HL-60 (cell line): Measurements from ENCODE around the gene TACO1.
A peak's percentile ranks its signal among the peaks of the same experiment; 100 is the strongest.

Experiments
- DNase-seq, 2 experiments: peaks; one replicate each; pipeline ENCODE4 v3.0.0-alpha.2; 2010 to 2020; ENCODE audit warnings: low read depth in 1 of 2, low spot score in 1 of 2
- H3K27ac ChIP-seq: fragments of 250-450 bp; sonication (Bioruptor Pico); replicated peaks from 2 replicates; pipeline ENCODE4 v1.5.1; 2020; ENCODE audit warnings: mild to moderate bottlenecking, moderate library complexity
- H3K27me3 ChIP-seq: fragments of 250-450 bp; sonication (Bioruptor Pico); 2 replicates; pipeline ENCODE4 v1.5.1; 2021; ENCODE audit warnings: mild to moderate bottlenecking, moderate library complexity; ENCODE audit not compliant: insufficient read depth, poor library complexity, severe bottlenecking
- H3K4me3 ChIP-seq: replicated peaks from 2 replicates; pipeline ENCODE4 v1.5.1; 2011; ENCODE audit warnings: mild to moderate bottlenecking, control low read depth, low read length; ENCODE audit not compliant: insufficient read depth
- GABPA ChIP-seq: IDR thresholded peaks from 2 replicates; pipeline ENCODE4 v1.6.1; 2012; ENCODE audit warnings: low read depth
- POLR2AphosphoS5 ChIP-seq: IDR thresholded peaks from 2 replicates; pipeline ENCODE4 v1.6.1; 2012; ENCODE audit warnings: low read depth
- SPI1 ChIP-seq: IDR thresholded peaks from 2 replicates; pipeline ENCODE4 v1.6.1; 2012; ENCODE audit warnings: low read depth, mild to moderate bottlenecking, borderline replicate concordance
- TF ChIP-seq, protein P1 (sequence below): IDR thresholded peaks from one replicate; pipeline ENCODE4 v1.5.1; 2011; ENCODE audit warnings: low read length, control low read depth, inconsistent platforms; ENCODE audit not compliant: insufficient read depth
- TF ChIP-seq, protein P2 (sequence below): IDR thresholded peaks from 2 replicates; pipeline ENCODE4 v1.6.1; 2012; ENCODE audit warnings: low read depth; ENCODE audit not compliant: insufficient replicate concordance

TACO1 gene

DNA sequence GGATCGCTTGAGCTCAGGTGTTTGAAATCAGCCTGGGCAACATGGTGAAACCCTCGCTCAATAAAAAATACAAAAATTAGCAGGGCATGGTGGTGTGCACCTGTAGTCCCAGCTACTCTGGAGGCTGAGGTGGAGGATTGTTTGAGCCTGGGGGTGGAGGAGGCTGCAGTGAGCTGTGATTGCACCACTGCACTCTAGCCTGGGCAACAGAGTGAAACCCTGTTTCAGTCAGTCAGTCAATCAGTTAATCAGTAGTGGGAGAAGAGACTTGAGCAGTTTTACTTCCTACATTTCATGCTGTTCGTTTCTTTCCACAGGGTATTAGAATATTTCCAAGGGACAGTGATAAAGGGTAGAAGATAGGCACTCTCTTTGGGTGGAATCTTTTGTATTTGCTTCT, 30.4 kb downstream of the TACO1 start:
- H3K27ac ChIP-seq: no peak overlapping the region
- no peak for DNase-seq
- TF ChIP-seq SPI1 (no peak), POLR2AphosphoS5 (no peak), GABPA (no peak)
- TF ChIP-seq, protein P1, sequence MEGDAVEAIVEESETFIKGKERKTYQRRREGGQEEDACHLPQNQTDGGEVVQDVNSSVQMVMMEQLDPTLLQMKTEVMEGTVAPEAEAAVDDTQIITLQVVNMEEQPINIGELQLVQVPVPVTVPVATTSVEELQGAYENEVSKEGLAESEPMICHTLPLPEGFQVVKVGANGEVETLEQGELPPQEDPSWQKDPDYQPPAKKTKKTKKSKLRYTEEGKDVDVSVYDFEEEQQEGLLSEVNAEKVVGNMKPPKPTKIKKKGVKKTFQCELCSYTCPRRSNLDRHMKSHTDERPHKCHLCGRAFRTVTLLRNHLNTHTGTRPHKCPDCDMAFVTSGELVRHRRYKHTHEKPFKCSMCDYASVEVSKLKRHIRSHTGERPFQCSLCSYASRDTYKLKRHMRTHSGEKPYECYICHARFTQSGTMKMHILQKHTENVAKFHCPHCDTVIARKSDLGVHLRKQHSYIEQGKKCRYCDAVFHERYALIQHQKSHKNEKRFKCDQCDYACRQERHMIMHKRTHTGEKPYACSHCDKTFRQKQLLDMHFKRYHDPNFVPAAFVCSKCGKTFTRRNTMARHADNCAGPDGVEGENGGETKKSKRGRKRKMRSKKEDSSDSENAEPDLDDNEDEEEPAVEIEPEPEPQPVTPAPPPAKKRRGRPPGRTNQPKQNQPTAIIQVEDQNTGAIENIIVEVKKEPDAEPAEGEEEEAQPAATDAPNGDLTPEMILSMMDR: no peak
- TF ChIP-seq, protein P2, sequence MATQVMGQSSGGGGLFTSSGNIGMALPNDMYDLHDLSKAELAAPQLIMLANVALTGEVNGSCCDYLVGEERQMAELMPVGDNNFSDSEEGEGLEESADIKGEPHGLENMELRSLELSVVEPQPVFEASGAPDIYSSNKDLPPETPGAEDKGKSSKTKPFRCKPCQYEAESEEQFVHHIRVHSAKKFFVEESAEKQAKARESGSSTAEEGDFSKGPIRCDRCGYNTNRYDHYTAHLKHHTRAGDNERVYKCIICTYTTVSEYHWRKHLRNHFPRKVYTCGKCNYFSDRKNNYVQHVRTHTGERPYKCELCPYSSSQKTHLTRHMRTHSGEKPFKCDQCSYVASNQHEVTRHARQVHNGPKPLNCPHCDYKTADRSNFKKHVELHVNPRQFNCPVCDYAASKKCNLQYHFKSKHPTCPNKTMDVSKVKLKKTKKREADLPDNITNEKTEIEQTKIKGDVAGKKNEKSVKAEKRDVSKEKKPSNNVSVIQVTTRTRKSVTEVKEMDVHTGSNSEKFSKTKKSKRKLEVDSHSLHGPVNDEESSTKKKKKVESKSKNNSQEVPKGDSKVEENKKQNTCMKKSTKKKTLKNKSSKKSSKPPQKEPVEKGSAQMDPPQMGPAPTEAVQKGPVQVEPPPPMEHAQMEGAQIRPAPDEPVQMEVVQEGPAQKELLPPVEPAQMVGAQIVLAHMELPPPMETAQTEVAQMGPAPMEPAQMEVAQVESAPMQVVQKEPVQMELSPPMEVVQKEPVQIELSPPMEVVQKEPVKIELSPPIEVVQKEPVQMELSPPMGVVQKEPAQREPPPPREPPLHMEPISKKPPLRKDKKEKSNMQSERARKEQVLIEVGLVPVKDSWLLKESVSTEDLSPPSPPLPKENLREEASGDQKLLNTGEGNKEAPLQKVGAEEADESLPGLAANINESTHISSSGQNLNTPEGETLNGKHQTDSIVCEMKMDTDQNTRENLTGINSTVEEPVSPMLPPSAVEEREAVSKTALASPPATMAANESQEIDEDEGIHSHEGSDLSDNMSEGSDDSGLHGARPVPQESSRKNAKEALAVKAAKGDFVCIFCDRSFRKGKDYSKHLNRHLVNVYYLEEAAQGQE: no peak

GRCh38 chr17:63631626-63632025, 30.9 kb downstream of the TACO1 start:
- no peak for DNase-seq
- Histone ChIP-seq H3K27ac (no peak overlapping the region), H3K4me3 (no peak overlapping the region), H3K27me3 (no peaks in the 10 kb centered on the region)
- TF ChIP-seq, protein P1: no peak
- TF ChIP-seq SPI1: no peak
- TF ChIP-seq POLR2AphosphoS5: no peak
- no peak for TF ChIP-seq GABPA
- TF ChIP-seq, protein P2: no peak

More for the DNA sequence above, 30.4 kb downstream of the TACO1 start:
- Histone ChIP-seq H3K4me3 (no peak overlapping the region), H3K27me3 (no peaks in the 10 kb centered on the region)

DNA sequence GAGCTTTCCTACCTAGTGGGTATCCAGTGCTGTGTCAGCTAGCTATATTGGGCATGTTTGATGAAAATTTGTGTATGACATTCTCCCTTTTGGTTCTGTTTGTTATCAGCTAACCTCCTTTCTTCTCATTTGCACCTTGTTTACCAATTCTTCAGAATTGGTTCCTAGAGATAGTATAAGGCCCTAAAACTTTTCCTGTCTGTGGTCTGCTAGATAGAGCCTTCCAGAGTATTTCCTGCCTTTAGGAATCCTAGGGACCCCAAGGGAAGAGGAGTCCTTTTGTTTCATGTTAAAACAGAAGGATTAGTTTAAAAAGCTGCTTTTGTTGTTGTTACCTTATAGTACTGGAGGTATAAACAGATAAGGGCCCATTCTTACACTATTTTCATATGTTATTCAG, 33.0 kb downstream of the TACO1 start:
- peak overlapping the region; percentile 60 for H3K27ac ChIP-seq
- H3K4me3 ChIP-seq: no peak overlapping the region
- no peaks in the 10 kb centered on the region for H3K27me3 ChIP-seq
- no peak for TF ChIP-seq SPI1
- TF ChIP-seq, protein P1: no peak
- TF ChIP-seq POLR2AphosphoS5: no peak
- TF ChIP-seq, protein P2: no peak
- TF ChIP-seq GABPA: no peak
- no peak for DNase-seq
